Mammary epithelial cell (primary cell): Measurements from ENCODE around the gene CHL1.

Experiments used
- CTCF ChIP-seq, 2 donors: IDR thresholded peaks in 1 of 2; conservative IDR thresholded peaks in 1 of 2; 2 replicates each; pipeline ENCODE4 v1.5.1; 2011 to 2012; ENCODE audit warnings: inconsistent platforms in 2 of 2, low read length in 2 of 2, mild to moderate bottlenecking in 2 of 2, control low read depth in 1 of 2, low read depth in 1 of 2; ENCODE audit not compliant: insufficient read depth in 1 of 2; ENCODE audit errors: extremely low read depth in 1 of 2
- EZH2 ChIP-seq: IDR thresholded peaks from 2 replicates; pipeline ENCODE4 v1.6.1; 2012; ENCODE audit warnings: low read length, inconsistent platforms, borderline replicate concordance

GRCh38 chr3:447671-448070 is 251.1 kb downstream of the CHL1 start:
- TF ChIP-seq CTCF (conservative IDR thresholded peaks at IDR 0.05 in 1 of 2, IDR thresholded peaks at IDR 0.05 in 1 of 2; ENCODE audit: extremely low read depth in 1 of 2, insufficient read depth in 1 of 2, low read depth in 1 of 2, low read length in 2 of 2) (no peak), EZH2 (no peak)
